Measurements from ENCODE around the gene MICAL2. TPM values are rescaled to one million over a fixed set of nuclear protein-coding genes. Genes with fewer than 3 reads are reported as not detected.

The MICAL2 gene
- total and polyA plus RNA-seq, 2 of the 13 experiments (the other 11 are each of a cell fraction or from before 2014, with no cell fraction given): 0.78 to 1.1 TPM

DNA sequence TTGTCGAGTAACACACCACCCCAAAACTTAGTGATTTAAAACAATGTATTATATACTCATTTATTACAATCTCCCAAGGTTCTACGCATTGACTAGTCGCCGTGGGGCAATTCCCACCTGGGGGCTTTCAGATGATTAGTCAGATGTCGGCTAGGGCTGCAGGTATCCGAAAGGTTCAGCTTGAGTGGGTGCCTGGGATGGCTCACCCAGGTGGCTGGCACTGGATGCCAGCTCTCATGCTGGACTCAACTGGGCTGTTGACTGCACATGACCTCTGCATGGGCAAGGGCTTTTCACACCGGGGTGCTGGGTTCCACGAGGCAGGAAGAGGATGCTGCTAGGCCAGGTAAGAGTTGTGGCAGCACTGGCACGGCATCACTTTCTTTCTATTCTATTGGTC, 21.9 kb upstream of the MICAL2 start:
- no peaks in the 10 kb centered on the region for H3K9me3 ChIP-seq (ENCODE audit: low read length)
- ChIA-PET CTCF (ENCODE audit: low intra/inter-chr PET ratio, low total read pairs) (interaction anchor here (1.5 kb wide), 1 partner anchor 147 kb away, joined by 8 read pairs; no protein-coding TSS in a partner anchor), POLR2A (no interaction called here)
- no peaks in the 10 kb centered on the region; a peak in 1 of 5 replicates for H3K27me3 ChIP-seq (ENCODE audit: control insufficient read depth in 1 of 2, insufficient read depth in 2 of 2, low read length in 2 of 2)
- 74% methylated on average over 8 of the region's 9 CpGs for WGBS (ENCODE audit: low lambda C conversion rate)
- intact Hi-C loops (cut with micrococcal nuclease; ENCODE audit: unreplicated experiment): loop anchor here (5.0 to 10.0 kb wide), 3 partner anchors 34 to 146 kb away; no protein-coding TSS in a partner anchor
- peaks cover 75% of the 10 kb centered on the region for H3K4me1 ChIP-seq (ENCODE audit: insufficient read depth, low read length)
- no peaks in the 10 kb centered on the region for H3K36me3 ChIP-seq (replicated peaks in 1 of 2; ENCODE audit: control insufficient read depth in 1 of 2, insufficient read depth in 2 of 2, low read length in 2 of 2)
- no peaks in the 10 kb centered on the region for H3K79me2 ChIP-seq (ENCODE audit: insufficient read depth, low read length)
- in situ Hi-C loops (cut with HindIII; ENCODE audit: extremely low pct_ligation_motif_present, low pct_unique_long_range_greater_than_20kb): no loop called here
- BruUV-seq (replicated peaks): no TSS peak
- no peak for ATAC-seq
- no peak overlapping the region for H3K4me2 ChIP-seq (ENCODE audit: low read depth, low read length)
- no peak overlapping the region for H2AFZ ChIP-seq (ENCODE audit: low read length)
- DNase-seq (ENCODE audit: low spot score): no peak
- no peak overlapping the region for H3K27ac ChIP-seq (ENCODE audit: extremely low read length, insufficient read depth, low read length)
- no peak for FAIRE-seq
- no peak overlapping the region for H3K4me3 ChIP-seq (replicated peaks in 1 of 3; ENCODE audit: insufficient read depth in 1 of 3, low read depth in 2 of 3, low read length in 3 of 3)
- TF ChIP-seq CCAR2 (optimal IDR thresholded peaks at IDR 0.05; ENCODE audit: low read depth, low read length): no peak
- no peak for TF ChIP-seq SYNCRIP (IDR thresholded peaks at IDR 0.05; ENCODE audit: insufficient read depth, low read depth, low read length)
- TF ChIP-seq GABPB1 (CRISPR knock-in tag; IDR thresholded peaks at IDR 0.05): no peak
- no peak for TF ChIP-seq NFE2L2 (IDR thresholded peaks at IDR 0.05; ENCODE audit: low read length)
- no peaks in the 10 kb centered on the region for H4K20me1 ChIP-seq (ENCODE audit: insufficient read depth, low read length)
- no peak overlapping the region for H3K9ac ChIP-seq (ENCODE audit: insufficient read depth, low read depth, low read length)

DNA sequence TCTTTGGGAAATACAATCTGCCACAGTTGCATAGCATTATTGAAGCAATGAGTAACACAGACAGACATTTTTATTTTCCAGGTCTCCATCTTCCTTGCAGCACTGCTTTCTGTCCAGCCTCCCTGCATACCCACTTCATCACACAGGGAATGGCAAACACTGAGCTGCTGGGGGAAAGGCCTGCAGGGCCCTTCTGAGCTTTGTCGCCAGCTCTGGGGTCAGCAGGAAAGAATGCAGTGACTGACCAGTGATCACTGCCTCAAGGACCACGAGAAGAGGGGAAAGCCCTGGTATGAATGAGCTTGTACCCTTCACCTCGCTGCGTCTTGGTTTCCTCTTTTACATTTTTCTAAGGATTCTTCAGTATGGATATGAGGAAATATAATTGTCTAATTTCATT, 21.3 kb upstream of the MICAL2 start:
- no TSS peak for BruUV-seq (replicated peaks)
- intact Hi-C loops (cut with micrococcal nuclease; ENCODE audit: unreplicated experiment): loop anchor here (5.0 to 10.0 kb wide), 3 partner anchors 33 to 146 kb away; no protein-coding TSS in a partner anchor
- Histone ChIP-seq H3K27me3 (ENCODE audit: control insufficient read depth in 1 of 2, insufficient read depth in 2 of 2, low read length in 2 of 2) (no peaks in the 10 kb centered on the region; a peak in 1 of 5 replicates), H3K4me3 (replicated peaks in 1 of 3; ENCODE audit: insufficient read depth in 1 of 3, low read depth in 2 of 3, low read length in 3 of 3) (no peak overlapping the region), H2AFZ (ENCODE audit: low read length) (no peak overlapping the region), H3K27ac (ENCODE audit: extremely low read length, insufficient read depth, low read length) (no peak overlapping the region), H3K4me1 (ENCODE audit: insufficient read depth, low read length) (peaks cover 70% of the 10 kb centered on the region), H3K9me3 (ENCODE audit: low read length) (no peaks in the 10 kb centered on the region), H3K36me3 (replicated peaks in 1 of 2; ENCODE audit: control insufficient read depth in 1 of 2, insufficient read depth in 2 of 2, low read length in 2 of 2) (no peaks in the 10 kb centered on the region), H3K4me2 (ENCODE audit: low read depth, low read length) (no peak overlapping the region), H4K20me1 (ENCODE audit: insufficient read depth, low read length) (no peaks in the 10 kb centered on the region), H3K79me2 (ENCODE audit: insufficient read depth, low read length) (no peaks in the 10 kb centered on the region), H3K9ac (ENCODE audit: insufficient read depth, low read depth, low read length) (no peak overlapping the region)
- in situ Hi-C loops (cut with HindIII; ENCODE audit: extremely low pct_ligation_motif_present, low pct_unique_long_range_greater_than_20kb): no loop called here
- DNase-seq (ENCODE audit: low spot score) (no peak), ATAC-seq (no peak), FAIRE-seq (no peak)
- ChIA-PET CTCF (ENCODE audit: low intra/inter-chr PET ratio, low total read pairs) (interaction anchor here (1.5 kb wide), 1 partner anchor 147 kb away, joined by 8 read pairs; no protein-coding TSS in a partner anchor), POLR2A (no interaction called here)
- WGBS (ENCODE audit: low lambda C conversion rate): 75% methylated on average over 4 of the region's 4 CpGs
- TF ChIP-seq, protein P1, sequence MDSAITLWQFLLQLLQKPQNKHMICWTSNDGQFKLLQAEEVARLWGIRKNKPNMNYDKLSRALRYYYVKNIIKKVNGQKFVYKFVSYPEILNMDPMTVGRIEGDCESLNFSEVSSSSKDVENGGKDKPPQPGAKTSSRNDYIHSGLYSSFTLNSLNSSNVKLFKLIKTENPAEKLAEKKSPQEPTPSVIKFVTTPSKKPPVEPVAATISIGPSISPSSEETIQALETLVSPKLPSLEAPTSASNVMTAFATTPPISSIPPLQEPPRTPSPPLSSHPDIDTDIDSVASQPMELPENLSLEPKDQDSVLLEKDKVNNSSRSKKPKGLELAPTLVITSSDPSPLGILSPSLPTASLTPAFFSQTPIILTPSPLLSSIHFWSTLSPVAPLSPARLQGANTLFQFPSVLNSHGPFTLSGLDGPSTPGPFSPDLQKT (CRISPR knock-in tag; IDR thresholded peaks at IDR 0.05; ENCODE audit: borderline replicate concordance): no peak
- no peak for TF ChIP-seq ZNF232 (CRISPR knock-in tag; IDR thresholded peaks at IDR 0.05; ENCODE audit: borderline replicate concordance)
